Ovary (tissue), 9 donors: ENCODE data around the gene SCYGR1. TPM values are rescaled to one million over a fixed set of nuclear protein-coding genes. Genes with fewer than 3 reads are reported as not detected.

Experiments
- DNase-seq, 5 donors: peaks; one replicate each; pipeline ENCODE4 v3.0.0-alpha.2; 2019 to 2020
- H3K27ac ChIP-seq, 2 donors: fragments of 200-600 bp; one replicate each; pipeline versions ENCODE4 v1.5.1 to v1.8.0; 2019 to 2022
- H3K27me3 ChIP-seq: fragments of 200-600 bp; one replicate; pipeline ENCODE4 v1.8.0; 2022
- H3K36me3 ChIP-seq: fragments of 200-600 bp; sonication (generic); one replicate; pipeline ENCODE4 v1.5.1; 2019
- H3K4me1 ChIP-seq: one replicate; pipeline ENCODE4 v1.8.1; 2013; ENCODE audit warnings: mild to moderate bottlenecking, moderate library complexity; ENCODE audit not compliant: insufficient read depth
- H3K4me3 ChIP-seq: fragments of 200-600 bp; sonication (generic); one replicate; pipeline ENCODE4 v1.5.1; 2017
- H3K9me3 ChIP-seq, 2 donors: fragments of 200-600 bp in 1 of 2; sonication (generic) in 1 of 2; one replicate each; pipeline versions ENCODE4 v1.5.1 to v1.8.1; 2013 to 2019; ENCODE audit warnings: mild to moderate bottlenecking in 1 of 2, moderate library complexity in 1 of 2
- CTCF ChIP-seq, 3 donors: fragments of 450-650 bp in 2 of 3; fragments of 200-600 bp in 1 of 3; IDR thresholded peaks; one replicate each; pipeline versions ENCODE4 v1.5.1 to v1.8.0; 2016 to 2022; ENCODE audit warnings: antibody characterized with exemption in 3 of 3, mild to moderate bottlenecking in 1 of 3
- EP300 ChIP-seq: sonication (generic); formaldehyde crosslinking; IDR thresholded peaks from one replicate; pipeline ENCODE4 v1.6.1; 2017; ENCODE audit warnings: antibody characterized with exemption
- POLR2A ChIP-seq: fragments of 450-650 bp; IDR thresholded peaks from one replicate; pipeline ENCODE4 v1.6.1; 2017; ENCODE audit warnings: antibody characterized with exemption, mild to moderate bottlenecking, moderate library complexity
- WGBS, 3 donors: extraction: QIAGEN DNeasy Blood & Tissue Kit in 1 of 3; methylation state at CpG; one replicate each; pipeline versions ENCODE4 v1.1.5 to v1.1.7; 2013 to 2017; 5-methylcytosine and 5-hydroxymethylcytosine counted together
- intact Hi-C, 4 donors: fragments of 100-400 bp; cut with DNase I; formaldehyde crosslinking; loops; one replicate each; pipeline versions ENCODE4 v1.11.0 to v1.15.1; 2022 to 2023
- polyA plus RNA-seq, 2 donors: library from polyadenylated mRNA; stranded (reverse); fragments of 200-250 nt in 1 of 2; fragments of 350-450 nt in 1 of 2; fragmentation: Illumina TruSeq in 1 of 2; extraction: RNeasy Lipid Tissue Mini Kit (QIAGEN cat#74804) in 1 of 2; gene quantifications; one replicate each; pipeline ENCODE4 v1.2.3, GENCODE V29; 2013 to 2014
- total RNA-seq, 7 donors: library from RNA; depleted of rRNA in 2 of 7; stranded (reverse); fragments of >200 nt in 2 of 7; fragmentation: NEBNext Ultra II Directional in 3 of 7; extraction: Animal tissue kit (Norgen Biotek cat#: 25700) in 3 of 7; gene quantifications; one replicate each; pipeline versions ENCODE4 v1.1.0 to v1.2.4, GENCODE V29; 2016 to 2023
- donor health status: DM: no; HTN: no; CAD: no; lungs with moderate emphysema.
- donor health status: DM: no; HTN: no; CAD: no.
- donor health status: Bipolar disorder and iron deficiency.
- donor health status: DM: yes; HTN: yes; CAD: no.
- donor health status: DM: no; HTN: no; CAD: no.
- donor health status: DM: yes; HTN: yes; CAD: no.

SCYGR1 gene
- total and polyA plus RNA-seq, 9 donors = not detected

GRCh38 chr2:227370791-227371312 is 16.9 kb downstream of the SCYGR1 start:
- intact Hi-C loops = no loop called here
- TF ChIP-seq EP300 = no peak
- TF ChIP-seq CTCF (IDR thresholded peaks at IDR 0.05) = no peak
- TF ChIP-seq POLR2A = no peak
- DNase-seq = no peak
- Histone ChIP-seq H3K27ac (no peak overlapping the region), H3K4me3 (no peak overlapping the region), H3K36me3 (no peaks in the 10 kb centered on the region), H3K9me3 (no peaks in the 10 kb centered on the region), H3K27me3 (no peaks in the 10 kb centered on the region), H3K4me1 (no peaks in the 10 kb centered on the region)
- 40 to 61% (median 42%) methylated on average over 9 of the region's 9 CpGs for WGBS, 3 donors

DNA sequence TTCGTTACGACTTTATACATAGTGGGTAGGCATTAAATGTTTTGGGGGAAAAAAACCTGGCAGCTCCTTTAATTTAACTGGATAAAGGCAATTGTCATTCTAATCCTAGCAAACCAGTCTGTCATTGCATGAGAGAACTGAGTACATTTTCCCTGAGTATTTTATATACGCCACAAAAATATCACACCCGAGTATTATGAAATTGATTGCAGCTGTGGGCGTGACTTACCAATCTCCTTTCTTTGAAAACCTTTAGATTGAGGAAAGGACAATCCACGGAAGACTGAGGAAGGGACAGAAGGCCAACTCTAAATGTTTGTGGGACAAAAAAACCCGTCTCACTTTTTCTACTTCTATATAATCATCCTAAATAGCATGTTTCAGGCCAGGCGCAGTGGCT is 17.7 kb downstream of the SCYGR1 start:
- no peaks in the 10 kb centered on the region for H3K27me3 ChIP-seq
- no peak overlapping the region for H3K27ac ChIP-seq

GRCh38 chr2:227368574-227368973 is 19.2 kb downstream of the SCYGR1 start:
- no peaks in the 10 kb centered on the region for H3K9me3 ChIP-seq
- no peak overlapping the region for H3K27ac ChIP-seq
- H3K27me3 ChIP-seq = no peaks in the 10 kb centered on the region
- intact Hi-C loops = no loop called here
- WGBS, 3 donors = 91 to 96% (median 94%) methylated on average over 5 of the region's 5 CpGs
- H3K4me1 ChIP-seq = no peaks in the 10 kb centered on the region
- TF ChIP-seq EP300 (no peak), CTCF (IDR thresholded peaks at IDR 0.05) (no peak), POLR2A (no peak)
- DNase-seq = no peak
- H3K4me3 ChIP-seq = no peak overlapping the region
- H3K36me3 ChIP-seq = no peaks in the 10 kb centered on the region

More for the DNA sequence above, 17.7 kb downstream of the SCYGR1 start:
- H3K9me3 ChIP-seq = no peaks in the 10 kb centered on the region
- no peak for DNase-seq
- WGBS, 3 donors = 88 to 91% (median 90%) methylated on average over 8 of the region's 8 CpGs
- H3K4me1 ChIP-seq = no peaks in the 10 kb centered on the region
- no peaks in the 10 kb centered on the region for H3K36me3 ChIP-seq
- intact Hi-C loops = no loop called here
- TF ChIP-seq EP300 = no peak
- no peak for TF ChIP-seq POLR2A
- TF ChIP-seq CTCF (IDR thresholded peaks at IDR 0.05) = no peak
- H3K4me3 ChIP-seq = no peak overlapping the region

- Histone ChIP-seq H3K4me3 (no peak overlapping the region), H3K27ac (no peak overlapping the region), H3K27me3 (no peaks in the 10 kb centered on the region), H3K36me3 (no peaks in the 10 kb centered on the region), H3K4me1 (no peaks in the 10 kb centered on the region), H3K9me3 (no peaks in the 10 kb centered on the region)
- DNase-seq = no peak
- TF ChIP-seq POLR2A (no peak), CTCF (IDR thresholded peaks at IDR 0.05) (no peak), EP300 (no peak)
- WGBS, 3 donors = 79 to 84% (median 81%) methylated on average over 3 of the region's 3 CpGs
- intact Hi-C loops = no loop called here
Observed at GRCh38 chr2:227367427-227367795, 20.3 kb downstream of the SCYGR1 start.
